Measurements from ENCODE around the gene BAIAP2L1. TPM values are rescaled to one million over a fixed set of nuclear protein-coding genes. Genes with fewer than 3 reads are reported as not detected.

Gene BAIAP2L1
- total RNA-seq, 4 donors from 2014 or later: 16.5 to 29.3 (median 20.5) TPM

GRCh38 chr7:98372993-98373392, 27.9 kb downstream of the BAIAP2L1 start:
- no peaks in the 10 kb centered on the region for H3K9me3 ChIP-seq
- no peak overlapping the region for H3K27ac ChIP-seq
- no peak for DNase-seq
- H3K4me3 ChIP-seq: no peak overlapping the region
- 60 to 90% methylated on average over 1 to 2 of the region's 3 CpGs for WGBS, 2 donors
- intact Hi-C loops (cut with DNase I): no loop called here
- TF ChIP-seq POLR2A (IDR thresholded peaks at IDR 0.05) (no peak), CTCF (IDR thresholded peaks at IDR 0.05) (no peak)
- H3K36me3 ChIP-seq: no peaks in the 10 kb centered on the region
- H3K27me3 ChIP-seq: no peaks in the 10 kb centered on the region
- peaks cover 0 to 32% (median 2%) of the 10 kb centered on the region in 3 donors for H3K4me1 ChIP-seq

- H3K27ac ChIP-seq: no peak overlapping the region
- 67 to 85% methylated on average over 4 to 7 of the region's 7 CpGs for WGBS, 2 donors
- no peaks in the 10 kb centered on the region for H3K27me3 ChIP-seq
- intact Hi-C loops (cut with DNase I): no loop called here
- peaks cover 0 to 37% (median 2%) of the 10 kb centered on the region in 3 donors for H3K4me1 ChIP-seq
- no peak for DNase-seq
- H3K36me3 ChIP-seq: no peaks in the 10 kb centered on the region
- H3K4me3 ChIP-seq: no peak overlapping the region
- no peaks in the 10 kb centered on the region for H3K9me3 ChIP-seq
- TF ChIP-seq CTCF (IDR thresholded peaks at IDR 0.05) (no peak), POLR2A (IDR thresholded peaks at IDR 0.05) (no peak)
Measured at GRCh38 chr7:98369726-98370125, 31.2 kb downstream of the BAIAP2L1 start.

GRCh38 chr7:98368716-98369115, 32.2 kb downstream of the BAIAP2L1 start:
- H3K27ac ChIP-seq: no peak overlapping the region
- no peaks in the 10 kb centered on the region for H3K9me3 ChIP-seq
- intact Hi-C loops (cut with DNase I): no loop called here
- H3K27me3 ChIP-seq: no peaks in the 10 kb centered on the region
- WGBS, 2 donors: 60 to 75% methylated on average over 8 of the region's 8 CpGs
- peaks cover 0 to 37% (median 2%) of the 10 kb centered on the region in 3 donors for H3K4me1 ChIP-seq
- no peak overlapping the region for H3K4me3 ChIP-seq
- no peak for TF ChIP-seq POLR2A (IDR thresholded peaks at IDR 0.05)
- TF ChIP-seq CTCF (IDR thresholded peaks at IDR 0.05): no peak
- no peaks in the 10 kb centered on the region for H3K36me3 ChIP-seq
- no peak for DNase-seq

GRCh38 chr7:98366562-98366938, 34.3 kb downstream of the BAIAP2L1 start:
- Histone ChIP-seq H3K27me3 (no peaks in the 10 kb centered on the region), H3K27ac (peak overlapping the region in 2 of 4 donors; percentile 21 to 25), H3K4me1 (peaks cover 0 to 30% (median 0%) of the 10 kb centered on the region in 3 donors), H3K4me3 (no peak overlapping the region), H3K36me3 (no peaks in the 10 kb centered on the region), H3K9me3 (no peaks in the 10 kb centered on the region)
- WGBS, 2 donors: 88 to 91% methylated on average over 6 of the region's 6 CpGs
- DNase-seq: no peak
- intact Hi-C loops (cut with DNase I): no loop called here
- TF ChIP-seq POLR2A (IDR thresholded peaks at IDR 0.05): no peak
- no peak for TF ChIP-seq CTCF (IDR thresholded peaks at IDR 0.05)

- Histone ChIP-seq H3K9me3 (no peaks in the 10 kb centered on the region), H3K27me3 (no peaks in the 10 kb centered on the region), H3K36me3 (no peaks in the 10 kb centered on the region), H3K4me3 (no peak overlapping the region), H3K27ac (peak overlapping the region in 2 of 4 donors; percentile 21 to 25), H3K4me1 (peaks cover 0 to 28% (median 0%) of the 10 kb centered on the region in 3 donors)
- intact Hi-C loops (cut with DNase I): no loop called here
- no peak for TF ChIP-seq POLR2A (IDR thresholded peaks at IDR 0.05)
- TF ChIP-seq CTCF (IDR thresholded peaks at IDR 0.05): no peak
- no peak for DNase-seq
- 59 to 89% methylated on average over 7 to 8 of the region's 11 CpGs for WGBS, 2 donors
Measured at GRCh38 chr7:98365863-98366561, 34.9 kb downstream of the BAIAP2L1 start.

All from esophagus squamous epithelium (tissue), 5 donors.